LHCN-M2 (cell line): Measurements from ENCODE around the gene GDI2. TPM values are rescaled to one million over a fixed set of nuclear protein-coding genes. Genes with fewer than 3 reads are reported as not detected.
"Not testable (repeated sequence)": the region's sequence is repeated elsewhere in the genome, so short reads cannot be mapped to it uniquely, and the experiment has no call there.

ENCODE experiments used
- DNase-seq: peaks from one replicate; pipeline ENCODE4 v3.0.0-alpha.2; 2012; ENCODE audit warnings: low read depth
- total RNA-seq: library from RNA; depleted of rRNA; stranded (reverse); fragments of >200 nt; gene quantifications from 2 replicates; pipeline ENCODE4 v1.2.3, GENCODE V29; 2014

Gene GDI2
- total RNA-seq, 1 experiment from 2014 or later, result 341 TPM

DNA sequence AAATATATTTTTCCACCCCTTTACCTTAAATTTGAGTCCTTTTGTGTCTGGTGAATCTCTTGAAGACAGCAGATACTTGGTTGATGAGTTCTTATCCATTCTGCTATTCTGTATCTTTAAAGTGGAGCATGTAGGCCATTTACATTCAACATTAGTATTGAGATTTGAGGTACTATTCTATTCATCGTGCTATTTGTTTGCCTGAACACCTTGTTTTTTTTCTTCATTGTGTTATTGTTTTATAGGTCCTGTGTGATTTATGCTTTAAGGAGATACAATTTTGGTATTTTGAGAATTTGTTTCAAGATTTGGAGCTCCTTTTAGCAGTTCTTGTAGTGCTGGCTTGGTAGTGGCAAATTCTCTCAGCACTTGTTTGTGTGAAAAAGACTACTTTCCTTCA is 29.9 kb downstream of the GDI2 start:
- no peak for DNase-seq

DNA sequence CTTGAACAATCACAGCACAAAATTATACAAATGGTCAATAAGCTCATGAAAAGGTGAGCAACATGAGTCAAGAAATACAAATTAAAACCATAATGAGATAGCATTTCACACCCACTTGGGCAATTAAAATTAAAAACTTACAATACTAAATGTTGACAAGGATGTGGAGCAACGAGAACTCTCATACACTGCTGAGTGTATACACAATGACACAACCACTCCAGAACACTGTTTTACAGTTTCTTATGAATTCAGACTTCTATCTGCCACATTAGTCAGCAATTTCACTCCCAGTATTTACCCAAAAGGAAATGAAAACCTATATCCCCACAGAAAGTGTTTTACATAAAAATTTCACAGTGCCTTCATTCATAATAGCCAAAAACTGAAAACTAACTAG is 31.1 kb downstream of the GDI2 start:
- DNase-seq, result no peak

DNA sequence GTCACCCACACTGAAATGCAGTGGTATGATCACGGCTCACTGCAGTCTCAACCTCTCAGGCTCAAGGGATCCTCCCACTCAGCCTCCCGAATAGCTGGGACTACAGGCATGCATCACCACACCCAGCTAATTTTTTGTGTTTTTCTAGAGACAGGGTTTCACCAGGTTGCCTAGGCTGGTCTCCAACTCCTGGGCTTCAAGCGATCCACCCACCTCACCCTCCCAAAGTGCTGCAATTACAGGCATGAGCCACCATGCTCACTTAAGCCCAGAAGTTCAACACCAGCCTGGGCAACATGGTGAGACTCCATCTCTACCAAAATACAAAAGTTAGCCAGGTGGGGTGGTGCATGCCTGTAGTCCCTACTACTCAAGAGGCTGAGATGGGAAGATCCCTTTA is 33.5 kb downstream of the GDI2 start:
- DNase-seq, result no peak

DNA sequence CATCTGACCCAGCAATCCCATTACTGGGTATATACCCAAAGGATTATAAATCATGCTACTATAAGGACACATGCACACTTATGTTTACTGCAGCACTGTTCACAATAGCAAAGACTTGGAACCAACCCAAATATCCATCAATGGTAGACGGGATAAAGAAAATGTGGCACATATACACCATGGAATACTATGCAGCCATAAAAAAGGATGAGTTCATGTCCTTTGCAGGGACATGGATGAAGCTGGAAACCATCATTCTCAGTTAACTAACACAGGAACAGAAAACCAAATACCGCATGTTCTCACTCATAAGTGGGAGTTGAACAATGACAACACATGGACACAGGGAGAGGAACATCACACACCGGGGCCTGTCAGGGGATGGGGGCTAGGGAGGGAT is 35.5 kb downstream of the GDI2 start:
- DNase-seq, result not testable (repeated sequence)

DNA sequence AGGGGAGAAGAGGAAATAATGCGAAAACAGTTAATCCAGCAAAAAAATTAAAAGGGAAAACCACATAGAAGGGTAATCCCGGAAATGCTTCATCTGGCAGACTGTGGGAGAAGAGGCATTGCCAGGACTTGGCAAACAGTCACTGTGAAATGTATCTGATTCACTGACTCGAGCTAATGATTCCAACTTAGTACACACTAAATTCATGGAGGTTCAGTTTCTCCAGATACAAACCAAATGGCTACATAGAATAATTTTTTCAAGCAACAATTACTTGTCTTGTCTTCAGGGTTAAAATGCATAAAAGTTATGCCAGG is 36.4 kb downstream of the GDI2 start:
- peak; percentile 85 for DNase-seq

DNA sequence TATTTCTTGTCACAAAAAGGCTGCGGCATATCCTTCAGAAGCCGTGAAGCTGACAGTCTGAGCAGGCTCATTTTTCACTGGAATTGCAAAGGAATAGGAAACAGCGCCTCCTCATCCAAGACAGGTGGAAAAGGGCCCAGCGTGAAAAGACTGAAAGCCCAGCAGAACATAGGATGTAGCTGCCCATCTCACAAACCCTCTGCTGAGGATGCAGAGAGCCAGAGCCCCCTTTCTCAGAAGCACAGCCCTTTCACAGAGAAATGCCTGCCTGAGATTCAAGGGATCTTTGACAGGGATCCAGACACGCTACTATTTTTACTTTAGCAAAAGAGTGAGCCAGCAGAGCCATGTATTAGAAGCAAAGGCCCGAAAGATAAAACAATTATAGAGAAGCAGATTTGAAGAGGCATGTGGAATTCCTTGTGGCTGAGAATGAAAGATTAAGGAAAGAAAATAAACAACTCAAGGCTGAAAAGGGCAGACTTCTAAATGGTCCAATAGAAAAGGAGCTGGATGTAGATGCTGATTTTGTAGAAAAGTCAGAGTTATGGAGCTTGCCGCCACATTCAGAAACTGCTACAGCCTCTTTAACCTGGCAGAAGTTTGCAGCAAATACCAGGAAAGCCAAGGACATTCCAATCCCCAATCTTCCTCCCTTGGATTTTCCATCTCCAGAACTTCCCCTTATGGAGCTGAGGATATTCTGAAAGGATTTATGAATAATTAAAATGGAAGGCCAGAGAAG is 36.9 kb downstream of the GDI2 start:
- DNase-seq, result peak; percentile 36

DNA sequence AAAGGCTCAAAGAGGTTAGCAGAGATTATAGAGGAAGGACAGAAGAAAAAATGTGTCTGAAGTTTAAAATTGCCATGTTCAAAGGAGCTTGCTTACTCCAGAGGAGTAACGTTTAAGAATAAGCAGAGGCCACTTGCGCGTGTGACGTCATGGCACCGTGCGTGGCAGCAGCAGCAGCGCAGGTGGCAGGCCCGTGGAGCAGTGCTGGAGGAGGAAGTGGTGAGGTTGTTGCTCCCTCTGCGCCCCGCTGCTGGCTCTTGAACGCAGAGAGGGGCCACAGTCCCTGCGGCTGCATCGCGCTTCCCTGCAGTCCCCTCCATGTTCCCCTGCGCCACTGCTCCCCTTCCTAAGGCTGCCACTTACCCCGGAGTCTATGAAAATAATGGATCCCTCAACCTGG is 37.5 kb downstream of the GDI2 start:
- no peak for DNase-seq

DNA sequence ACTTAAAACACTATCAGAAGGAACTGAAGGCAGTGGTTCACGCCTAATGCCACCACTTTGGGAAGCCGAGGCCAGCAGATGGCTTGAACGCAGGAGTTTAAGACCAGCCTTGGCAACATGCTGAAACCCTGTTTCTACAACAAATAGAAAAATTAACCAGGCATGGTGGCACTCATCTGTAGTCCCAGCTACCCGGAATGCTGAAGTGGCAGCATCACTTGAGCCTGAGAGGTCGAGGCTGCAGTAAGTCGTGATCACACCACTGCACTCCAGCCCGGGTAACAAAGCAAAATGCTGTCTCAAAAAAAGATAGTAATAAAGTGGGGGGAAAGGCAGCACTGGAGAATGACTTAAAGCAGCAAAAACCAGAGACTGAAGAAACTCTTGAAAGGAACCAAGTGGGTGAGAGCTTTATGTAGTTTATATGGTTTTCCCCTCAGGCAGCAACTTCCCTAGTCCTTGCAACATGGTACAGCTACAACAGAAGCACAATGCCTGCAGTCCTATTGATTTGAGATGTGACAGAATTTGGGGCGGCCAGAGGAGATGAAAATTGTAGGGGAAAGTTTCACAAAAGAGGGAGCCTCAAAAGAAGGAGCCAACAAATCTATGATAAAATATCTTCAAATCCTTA is 38.1 kb downstream of the GDI2 start:
- DNase-seq, result no peak

DNA sequence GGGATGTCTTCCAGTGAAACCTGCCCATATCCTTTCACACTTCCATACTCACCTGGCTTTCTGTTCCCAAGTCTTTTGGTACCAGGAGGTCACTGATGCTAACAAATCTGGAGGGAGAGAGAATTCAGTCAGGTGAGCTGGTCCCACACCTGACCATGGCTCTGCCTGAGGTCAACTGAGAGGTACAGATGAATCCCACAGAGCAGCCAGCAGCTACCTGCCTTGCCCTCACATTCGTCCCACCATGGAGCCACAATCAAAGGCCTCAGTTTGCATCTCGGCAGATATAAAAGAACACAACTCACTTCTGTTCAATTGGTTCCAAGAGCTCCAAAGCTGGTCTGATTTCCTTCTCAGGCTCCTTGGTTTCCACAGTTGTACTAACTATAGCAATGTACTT is 47.0 kb downstream of the GDI2 start:
- no peak for DNase-seq

DNA sequence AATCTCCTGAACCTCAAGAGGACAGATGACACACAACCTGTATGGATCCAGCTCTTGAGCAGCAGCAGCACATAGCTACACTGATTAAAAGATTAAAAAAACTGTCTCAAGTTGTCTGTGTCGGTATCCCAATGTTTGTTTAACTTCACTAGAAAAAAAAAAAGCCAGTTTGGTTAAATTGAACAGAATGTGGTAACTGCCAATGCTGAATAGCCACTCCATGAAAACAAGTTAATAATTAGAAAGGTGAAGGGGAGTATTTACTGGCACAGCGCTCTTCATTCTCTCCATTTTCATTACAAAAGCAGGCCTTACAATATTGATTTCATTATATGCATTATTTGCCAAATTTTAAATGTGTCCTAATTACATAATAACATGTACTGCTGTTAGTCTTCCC is 47.6 kb downstream of the GDI2 start:
- no peak for DNase-seq

DNA sequence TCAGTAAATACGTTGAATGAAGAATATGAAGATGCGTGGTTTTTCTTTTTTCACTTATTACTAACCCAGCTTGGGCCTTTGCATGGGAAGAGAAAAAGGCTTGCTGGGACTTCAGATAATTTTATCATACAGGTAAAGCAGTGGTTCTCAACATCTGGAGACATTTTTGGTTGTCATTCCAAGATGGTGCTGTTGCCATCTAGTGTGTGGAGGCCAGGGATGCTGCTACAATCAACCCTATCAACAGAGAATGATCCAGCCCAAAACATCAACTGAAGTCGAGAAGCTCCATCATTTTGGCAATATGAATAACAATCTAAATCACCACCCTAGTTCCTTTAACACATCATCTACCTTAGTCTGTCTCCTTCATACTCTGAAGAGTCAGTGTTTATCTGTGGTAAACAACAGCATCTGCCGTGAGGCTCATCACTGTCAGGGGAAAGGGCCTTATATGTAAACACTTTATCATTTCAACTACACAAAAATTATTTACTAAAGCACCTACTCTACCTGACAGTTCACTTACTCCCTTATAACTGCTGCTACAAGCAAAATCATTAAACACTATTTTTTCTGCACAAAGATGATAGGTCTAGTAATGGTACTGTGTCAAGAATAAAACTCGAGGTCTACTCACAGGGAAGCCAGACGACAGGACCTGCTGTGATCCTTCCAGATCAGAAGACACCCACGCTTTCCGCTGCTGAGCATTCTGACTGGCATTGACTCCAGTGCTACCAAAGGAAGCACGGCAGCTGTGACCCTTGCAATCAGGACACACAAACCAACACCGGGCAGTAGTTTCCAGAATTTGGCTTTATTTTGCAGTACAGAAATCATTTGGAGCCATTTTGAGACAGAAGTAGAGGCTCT is 48.6 kb downstream of the GDI2 start:
- no peak for DNase-seq

DNA sequence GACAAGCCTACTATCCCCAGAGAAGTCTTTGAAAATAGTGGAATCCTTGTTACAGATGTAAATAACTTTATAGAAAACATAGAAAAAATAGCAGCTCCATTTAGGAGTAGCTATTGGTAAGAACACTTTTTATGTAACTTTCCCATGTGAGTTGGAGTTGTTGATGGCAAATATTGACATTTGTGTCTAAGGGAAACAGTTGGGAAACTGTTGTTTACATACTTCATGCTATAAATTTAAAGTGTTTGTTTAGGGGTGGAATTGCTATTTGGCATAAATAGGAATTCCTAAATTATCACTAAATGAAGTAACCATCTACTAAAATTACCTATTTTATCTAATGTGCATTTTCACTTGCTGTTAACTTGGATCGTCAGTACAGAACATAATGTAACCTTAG is 50.7 kb downstream of the GDI2 start:
- no peak for DNase-seq

DNA sequence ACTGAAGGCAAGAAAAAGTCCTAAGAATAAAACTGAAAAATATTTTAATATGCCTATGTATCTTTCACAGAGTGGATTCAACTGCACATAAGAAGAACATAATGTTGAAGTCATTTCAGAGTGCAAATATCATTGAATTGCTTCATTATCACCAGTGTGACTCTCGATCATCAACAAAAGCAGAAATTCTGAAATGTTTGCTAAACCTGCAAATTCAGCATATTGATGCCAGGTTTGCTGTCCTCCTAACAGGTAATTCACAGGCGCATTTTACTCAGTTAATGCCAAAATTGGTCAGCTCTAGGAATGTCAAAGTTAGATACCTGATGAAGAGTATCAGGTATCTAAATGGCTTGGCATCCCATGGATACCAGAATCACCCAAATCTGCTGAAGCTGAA is 52.0 kb downstream of the GDI2 start:
- no peak for DNase-seq

DNA sequence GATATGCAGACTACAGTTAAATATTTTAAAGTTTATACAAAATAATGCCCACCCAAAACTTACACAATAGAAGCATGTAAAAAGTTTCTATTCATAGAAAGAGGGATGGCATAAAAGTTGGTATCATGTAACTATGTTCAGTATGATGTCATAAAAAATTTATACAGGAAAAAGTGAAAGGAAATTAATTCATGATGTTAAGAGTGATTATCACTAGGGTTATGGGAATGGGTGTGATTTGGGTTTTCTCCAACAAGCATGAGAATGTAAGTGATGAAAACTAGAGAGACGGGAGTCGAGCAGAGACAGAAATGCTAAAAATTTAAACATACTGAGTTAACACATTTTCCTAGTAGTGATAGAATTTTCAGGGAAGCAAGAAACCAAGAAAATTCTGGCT is 52.7 kb downstream of the GDI2 start:
- no peak for DNase-seq

DNA sequence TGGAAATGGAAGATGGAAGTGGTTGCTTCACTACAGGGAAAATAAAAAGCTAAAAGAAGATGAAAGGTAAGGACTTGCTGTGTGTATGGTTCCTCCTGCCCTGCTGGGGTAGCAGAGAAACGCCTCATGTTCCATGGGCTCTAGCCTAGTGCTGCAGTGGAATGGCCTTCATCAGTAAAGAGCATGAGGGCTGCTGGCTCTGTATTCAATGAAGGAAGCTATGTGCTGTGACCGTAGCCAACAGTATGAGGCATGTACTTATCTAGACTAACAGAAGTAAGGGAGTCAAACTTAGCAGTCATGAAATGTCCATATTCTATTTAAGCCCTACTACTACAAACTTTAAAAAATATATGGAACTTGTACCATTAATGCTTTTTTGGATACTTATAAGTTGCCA is 54.3 kb downstream of the GDI2 start:
- no peak for DNase-seq

DNA sequence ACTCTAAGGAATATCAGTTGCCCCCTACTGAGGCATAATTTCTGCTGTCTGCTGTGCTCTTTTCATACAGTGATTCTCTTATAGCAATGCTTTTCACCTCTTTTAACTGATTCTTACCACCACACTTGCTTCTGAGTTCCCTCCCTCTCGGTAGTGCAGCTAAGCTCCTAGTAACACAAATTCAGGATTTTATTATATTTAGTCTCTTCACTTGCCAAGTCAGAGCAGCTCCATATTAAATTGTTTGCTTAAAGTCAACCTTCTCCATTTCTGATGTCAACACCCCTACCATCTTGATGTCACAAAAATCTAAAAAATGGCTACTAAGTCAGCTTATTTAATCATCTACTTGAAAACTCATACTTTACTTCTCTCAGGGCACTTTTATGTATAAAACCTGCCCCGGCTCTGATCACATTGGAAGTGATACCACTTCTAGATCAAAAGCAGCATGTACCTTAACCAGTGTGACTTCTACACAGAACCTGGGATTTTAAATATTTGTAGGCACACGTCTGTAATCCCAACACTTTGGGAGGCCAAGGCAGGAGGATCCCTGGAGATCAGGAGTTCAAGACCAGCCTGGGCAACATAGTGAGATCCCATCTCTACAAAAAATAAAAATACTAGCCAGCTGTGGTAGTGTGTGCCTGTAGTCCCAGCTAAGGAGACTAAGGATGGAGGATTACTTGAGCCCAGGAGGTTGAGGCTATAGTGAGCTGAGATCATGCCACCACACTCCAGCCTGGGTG is 55.3 kb downstream of the GDI2 start:
- no peak for DNase-seq

DNA sequence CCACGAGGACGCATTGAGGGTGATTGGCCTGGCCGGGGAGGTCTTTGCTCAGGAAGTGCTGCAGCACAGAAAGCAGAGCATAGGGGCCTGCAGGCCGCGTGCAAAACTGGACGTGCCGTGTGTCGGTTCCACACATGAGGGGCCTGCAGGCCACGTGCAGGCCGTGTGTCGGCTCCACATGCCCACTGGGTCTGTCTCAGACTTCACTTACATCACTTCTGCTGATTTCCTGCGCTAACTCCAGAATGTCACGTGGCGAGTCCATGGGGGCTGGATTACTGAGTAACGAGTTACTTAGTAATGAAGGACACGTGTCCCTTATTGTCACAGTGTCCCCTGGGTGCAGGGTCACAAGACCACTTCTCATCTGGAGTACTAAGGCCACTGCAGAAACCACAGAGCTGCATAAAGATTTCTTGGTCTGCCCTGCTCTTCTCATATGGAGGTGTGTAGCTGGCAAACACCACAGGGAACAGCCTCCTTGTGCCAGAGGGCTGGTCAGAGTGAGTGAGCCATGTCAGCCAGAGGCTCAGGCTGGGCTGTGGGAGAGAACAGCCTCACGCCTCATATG is 60.8 kb downstream of the GDI2 start:
- DNase-seq, result no peak

DNA sequence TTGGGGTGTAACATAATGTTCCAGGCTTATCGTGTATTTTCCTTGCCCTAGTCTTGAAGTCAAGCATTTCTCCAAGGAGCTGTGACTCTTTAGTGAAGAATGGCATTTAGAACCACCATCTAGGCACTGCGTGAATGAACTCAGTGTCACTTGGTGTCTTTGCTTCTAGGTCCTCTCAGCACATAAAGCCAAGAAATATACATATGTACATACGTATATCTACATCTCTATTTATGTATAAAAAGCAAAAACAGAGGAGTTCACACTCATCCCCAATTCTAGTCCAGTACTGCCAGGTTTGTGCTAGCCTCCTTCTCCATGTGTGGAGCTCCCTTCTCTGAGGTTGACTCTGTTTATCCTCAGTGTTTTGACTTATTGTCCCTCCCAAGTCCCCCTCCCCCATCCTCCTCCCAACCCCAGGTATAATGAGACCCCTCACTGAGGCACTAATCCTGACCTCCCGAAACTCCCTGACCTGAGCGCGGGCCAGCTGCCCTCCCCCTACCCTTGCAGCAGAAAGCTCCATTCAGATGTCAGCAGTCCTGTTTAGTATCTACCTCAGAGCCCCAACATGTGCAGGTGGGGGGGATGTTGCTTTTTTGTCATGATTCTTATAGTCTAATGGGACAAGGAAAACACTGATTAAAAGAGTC is 61.5 kb downstream of the GDI2 start:
- DNase-seq, result no peak

DNA sequence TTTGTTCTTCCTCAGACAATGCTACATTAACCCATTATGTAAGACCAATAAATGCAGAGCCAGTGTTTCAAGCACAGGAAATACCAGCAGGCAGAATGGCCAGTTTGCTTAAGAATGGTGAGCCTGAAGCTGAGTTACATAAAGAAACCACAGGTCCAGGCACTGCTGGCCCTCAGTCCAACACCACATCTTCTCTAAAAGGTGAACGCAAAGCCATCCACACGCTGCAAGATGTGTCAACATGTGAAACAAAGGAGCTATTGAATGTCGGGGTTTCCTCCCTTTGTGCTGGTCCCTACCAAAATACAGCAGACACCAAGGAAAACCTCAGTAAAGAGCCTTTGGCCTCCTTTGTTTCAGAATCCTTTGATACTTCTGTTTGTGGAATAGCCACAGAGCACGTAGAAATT is 64.8 kb downstream of the GDI2 start:
- DNase-seq, result no peak

DNA sequence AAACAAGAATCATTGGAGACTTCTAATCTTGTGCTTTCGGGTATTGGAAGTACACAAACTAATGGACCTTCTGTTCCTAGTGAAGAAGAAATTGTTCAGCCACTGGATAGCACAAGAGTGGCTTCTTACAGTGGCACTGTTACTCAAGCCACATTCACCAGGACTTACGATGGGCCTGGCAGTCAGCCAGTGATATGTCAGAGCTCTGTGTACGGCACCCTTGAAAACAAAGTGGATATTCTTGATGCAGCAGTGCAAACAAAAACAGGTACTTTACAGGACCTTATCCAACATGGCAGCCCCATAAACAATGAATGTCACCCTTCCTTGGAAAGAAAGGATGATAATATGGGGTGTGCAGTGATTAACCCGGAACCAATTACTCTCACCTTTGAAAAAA is 67.0 kb downstream of the GDI2 start:
- DNase-seq, result no peak

DNA sequence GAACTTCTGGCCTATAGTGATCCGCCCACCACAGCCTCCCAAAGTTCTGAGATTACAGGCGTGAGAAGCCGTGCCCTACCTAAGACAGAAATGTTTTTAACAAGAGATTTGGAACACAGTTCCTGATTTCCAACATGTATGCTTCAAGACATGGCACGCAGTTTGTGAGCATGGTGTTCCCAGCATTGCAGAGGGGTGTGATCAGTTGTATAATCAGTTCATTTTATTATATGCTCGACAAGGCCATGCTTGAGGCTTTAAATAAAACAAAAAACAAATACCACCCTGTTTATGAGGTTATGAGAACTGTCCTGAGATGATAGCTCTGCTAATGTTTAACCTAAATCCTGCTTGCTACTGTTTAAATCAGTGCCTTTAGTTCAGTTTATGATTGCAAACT is 68.4 kb downstream of the GDI2 start:
- DNase-seq, result no peak
